HG03097 (cell line): ENCODE data around the gene APAF1.
"Not testable (repeated sequence)": the region's sequence is repeated elsewhere in the genome, so short reads cannot be mapped to it uniquely, and the experiment has no call there.

Experiments
- ATAC-seq: cut with Tn5 transposase; IDR thresholded peaks from one replicate; pipeline ENCODE4 v1.9.1; 2021; ENCODE audit not compliant: unreplicated experiment, low FRiP score

The APAF1 gene

DNA sequence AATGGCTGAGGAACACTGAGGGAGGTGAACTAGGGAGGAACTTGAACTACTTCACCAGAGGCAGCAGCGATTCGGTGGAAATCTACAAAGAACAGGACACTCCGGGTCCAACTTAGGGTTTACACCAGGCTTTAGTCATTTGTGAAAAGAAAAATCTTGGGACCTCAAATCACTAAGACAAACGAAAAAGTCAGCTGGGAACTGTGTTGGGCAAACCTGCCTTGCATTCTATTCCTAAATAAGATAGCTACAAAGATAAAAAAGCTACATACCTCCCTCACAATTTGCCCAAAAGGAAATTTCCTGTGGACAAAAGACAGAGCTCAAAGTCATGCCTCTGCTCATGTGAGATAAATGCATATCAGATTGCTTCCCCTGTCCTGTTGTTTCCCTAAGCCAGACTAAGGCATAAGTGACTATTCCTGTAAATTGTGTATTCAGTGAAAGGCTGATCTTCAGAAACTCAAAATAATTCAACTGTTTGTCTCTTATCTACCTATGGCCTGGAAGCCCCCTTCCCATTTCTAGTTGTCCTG is 106.6 kb downstream of the APAF1 start:
- ATAC-seq: no peak

DNA sequence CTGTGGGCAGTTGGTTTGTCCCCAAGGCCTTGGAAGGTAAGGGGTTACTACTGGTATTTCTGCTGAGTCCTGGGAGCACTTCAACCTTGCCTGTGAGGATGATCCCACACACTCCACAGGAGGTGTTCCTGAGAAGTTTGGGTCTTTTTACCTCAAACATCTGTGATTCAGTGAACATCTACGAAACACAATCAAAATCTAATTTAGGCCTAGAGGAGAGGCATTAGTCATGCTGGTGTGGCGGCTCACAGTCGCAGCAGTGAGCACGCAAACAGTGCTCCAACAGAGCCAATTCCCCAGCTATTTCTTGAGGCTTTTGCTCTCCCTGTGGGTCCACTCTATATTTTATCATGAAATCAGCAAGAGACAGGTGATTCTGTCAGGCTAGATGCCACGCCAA is 107.6 kb downstream of the APAF1 start:
- ATAC-seq: no peak

- ATAC-seq: peak; percentile 100
Measured at GRCh38 chr12:98754095-98754494, 109.0 kb downstream of the APAF1 start.

DNA sequence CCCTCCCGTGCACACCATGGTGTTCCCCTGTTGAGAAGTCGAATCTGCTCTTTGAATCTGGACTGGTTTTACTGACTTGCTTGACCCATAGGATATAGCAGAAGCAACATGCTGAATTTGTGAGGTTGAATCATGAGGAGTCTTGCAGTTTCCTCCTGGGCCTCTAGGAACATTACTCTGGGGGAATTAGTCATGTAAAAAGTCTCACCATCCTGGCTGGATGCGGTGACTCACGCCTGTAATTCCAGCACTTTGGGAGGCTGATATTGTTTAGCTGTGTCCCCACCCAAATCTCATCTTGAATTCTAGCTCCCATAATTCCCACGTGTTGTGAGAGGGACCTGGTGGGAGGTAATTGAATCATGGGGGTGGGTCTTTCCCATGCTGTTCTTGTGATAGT is 110.8 kb downstream of the APAF1 start:
- ATAC-seq: not testable (repeated sequence)

DNA sequence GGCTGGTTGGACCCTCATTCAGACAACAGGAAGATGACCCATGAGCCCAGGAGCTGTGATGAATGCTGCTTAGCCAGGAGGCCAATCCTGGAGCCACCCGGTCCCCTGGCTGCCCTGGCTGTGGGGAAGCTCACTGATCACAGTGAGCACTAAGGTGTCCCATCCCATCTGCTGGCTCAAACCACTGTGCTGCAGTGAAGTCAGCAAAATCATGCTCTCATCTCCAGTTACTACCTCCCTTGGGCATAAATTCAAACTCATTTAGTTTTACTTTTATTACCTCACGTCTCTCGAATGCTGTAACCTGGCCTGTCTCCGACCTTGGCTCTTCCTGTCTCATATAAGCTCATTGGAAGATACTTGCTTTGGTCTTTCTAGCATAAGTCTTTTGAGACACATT is 112.4 kb downstream of the APAF1 start:
- no peak for ATAC-seq

DNA sequence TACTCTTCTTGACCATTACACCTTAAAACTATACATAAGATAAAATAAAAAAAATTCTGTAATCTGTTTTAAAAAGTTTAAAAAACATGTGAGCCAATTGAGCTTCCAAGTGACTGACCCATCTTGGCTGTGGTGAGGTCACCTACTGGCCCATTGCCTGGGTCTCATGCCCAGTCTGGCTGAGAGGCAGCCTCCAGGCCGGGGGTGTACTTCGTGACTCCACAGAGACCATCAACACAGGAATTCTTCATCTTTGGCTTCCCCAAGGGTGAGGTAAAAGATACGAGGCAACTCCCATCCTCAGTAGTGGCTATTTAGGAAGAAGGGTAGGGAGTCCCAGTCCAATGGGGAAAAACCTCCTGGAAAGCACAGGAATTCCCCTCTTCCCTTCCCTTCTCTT is 113.2 kb downstream of the APAF1 start:
- no peak for ATAC-seq

DNA sequence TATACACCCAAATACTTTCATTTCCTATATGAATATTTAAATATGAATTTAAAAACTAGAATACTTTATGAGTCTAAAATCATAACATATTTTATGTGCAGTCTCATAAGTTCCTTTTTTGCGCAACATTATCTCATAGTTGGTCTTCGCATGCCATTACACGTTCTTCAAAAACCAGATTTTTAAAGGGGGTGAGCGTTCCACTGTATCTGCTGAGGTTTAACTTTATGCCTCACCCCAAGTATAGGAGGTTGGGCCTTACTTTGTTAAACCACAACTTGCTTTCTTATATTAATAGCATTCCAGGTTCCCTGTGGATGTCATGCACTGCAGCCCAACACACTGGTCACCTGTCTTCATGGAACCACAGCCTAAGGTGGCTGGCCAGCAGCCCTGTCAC is 118.6 kb downstream of the APAF1 start:
- ATAC-seq: no peak

GRCh38 chr12:98767248-98767647 is 122.2 kb downstream of the APAF1 start:
- ATAC-seq: no peak

DNA sequence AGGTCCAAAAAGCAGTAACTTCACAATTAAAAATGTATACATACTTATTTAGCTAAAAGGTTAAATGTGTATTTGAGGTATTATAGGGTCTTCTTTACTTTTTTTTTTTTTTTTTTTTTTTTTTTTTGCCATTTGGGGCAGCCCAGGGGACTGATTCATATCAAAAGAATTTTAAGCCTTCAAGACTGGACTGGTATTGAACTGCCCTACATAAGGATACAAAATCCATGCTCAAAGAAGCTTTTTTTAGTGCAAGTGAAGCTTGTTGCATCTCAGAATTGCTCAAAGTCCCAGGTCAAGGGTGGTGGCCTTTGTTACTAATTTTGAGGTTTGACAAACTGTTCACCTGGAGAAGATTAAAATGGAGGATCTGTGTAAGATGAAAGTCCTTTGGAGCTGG is 124.0 kb downstream of the APAF1 start:
- ATAC-seq: no peak

DNA sequence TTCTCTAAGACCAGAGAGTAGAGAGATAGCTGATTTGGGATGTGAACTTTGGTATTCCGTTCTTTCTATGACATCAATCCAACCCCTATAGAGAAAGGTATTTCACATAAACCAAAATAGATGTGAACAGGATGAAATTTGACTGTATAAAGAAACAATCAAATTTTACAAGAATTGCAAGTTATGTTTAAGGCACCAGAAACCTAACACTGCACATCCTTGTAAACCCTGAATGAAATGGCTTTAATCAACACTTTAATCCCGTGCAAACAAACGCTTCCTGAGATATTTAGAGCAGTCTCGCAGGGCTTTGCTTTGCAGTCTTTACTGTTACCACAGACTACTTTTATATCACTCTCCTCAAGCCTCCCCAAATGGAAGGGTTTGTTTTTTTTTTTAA is 125.1 kb downstream of the APAF1 start:
- ATAC-seq: no peak

GRCh38 chr12:98771811-98772752 is 127.0 kb downstream of the APAF1 start:
- no peak for ATAC-seq

DNA sequence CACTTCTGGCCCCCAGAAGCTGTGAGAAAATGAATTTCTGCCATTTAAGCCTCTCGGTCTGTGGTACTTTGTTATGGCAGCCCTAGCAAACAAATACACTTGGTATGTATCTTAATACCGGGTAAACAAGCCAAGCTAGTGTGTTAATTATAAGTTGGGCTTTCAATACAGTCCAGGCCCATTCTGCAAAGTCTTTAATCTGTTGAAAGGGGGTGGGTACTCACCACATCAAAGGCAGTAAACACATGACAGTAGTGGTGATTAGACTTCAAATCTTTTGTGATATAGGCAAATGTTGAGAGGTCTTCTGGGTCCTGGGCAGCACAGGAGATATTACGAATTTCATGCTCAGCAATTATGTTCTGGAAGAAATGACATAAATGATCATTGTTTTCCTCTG is 127.7 kb downstream of the APAF1 start:
- no peak for ATAC-seq

GRCh38 chr12:98780261-98780660 is 135.2 kb downstream of the APAF1 start:
- no peak for ATAC-seq

GRCh38 chr12:98783420-98783819 is 138.3 kb downstream of the APAF1 start:
- ATAC-seq: no peak
